T-helper 1 cell treated with Interleukin-12 subunit alpha and Interleukin-12 subunit beta and Interleukin-4 antibody, amounts not matched to agents 30 μg/mL and 1 μg/mL, for 36 hours (primary cell): ENCODE results near the gene SAYSD1.

ENCODE experiments used
- H3K27ac Mint-ChIP-seq: one replicate; pipeline ENCODE4 v1.8.0; 2021; ENCODE audit warnings: mild to moderate bottlenecking, mixed read lengths
- H3K27me3 Mint-ChIP-seq: one replicate; pipeline ENCODE4 v1.8.0; 2021; ENCODE audit warnings: low read depth, mixed read lengths
- H3K36me3 Mint-ChIP-seq: one replicate; pipeline ENCODE4 v1.8.0; 2021; ENCODE audit warnings: low read depth, mixed read lengths
- H3K4me1 Mint-ChIP-seq: one replicate; pipeline ENCODE4 v1.8.0; 2021; ENCODE audit warnings: low read depth, mixed read lengths
- H3K4me3 Mint-ChIP-seq: one replicate; pipeline ENCODE4 v1.8.0; 2021; ENCODE audit warnings: mild to moderate bottlenecking, moderate library complexity, mixed read lengths
- H3K9me3 Mint-ChIP-seq: one replicate; pipeline ENCODE4 v1.8.0; 2021; ENCODE audit warnings: mixed read lengths

The SAYSD1 gene

DNA sequence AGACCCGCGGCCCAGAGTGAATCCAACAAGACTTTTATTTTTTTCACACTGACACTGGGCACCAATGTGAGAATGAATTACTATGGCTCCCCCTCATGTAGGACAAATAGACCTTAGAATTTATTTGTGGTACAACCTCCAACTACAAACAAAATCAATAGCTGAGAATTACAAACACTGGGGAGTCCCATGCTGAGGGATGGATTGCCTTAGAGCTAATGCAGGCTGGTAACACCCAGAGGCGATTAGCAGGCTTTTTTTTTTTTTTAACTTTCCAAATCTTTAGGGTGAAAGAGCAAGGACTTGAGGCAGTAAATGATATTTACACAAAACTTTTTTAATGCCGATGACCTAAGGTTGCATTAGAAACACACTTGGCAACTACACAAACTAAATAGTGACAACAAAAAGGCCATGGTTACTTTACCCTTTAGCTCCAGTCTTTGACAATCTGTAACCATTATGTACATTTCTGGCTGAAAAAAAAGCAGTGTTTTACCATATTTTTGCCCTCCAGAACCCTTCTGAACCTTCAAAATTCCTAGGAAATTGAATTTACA, 21.8 kb downstream of the SAYSD1 start:
- Mint-ChIP-seq H3K27ac (no peak overlapping the region), H3K9me3 (no peaks in the 10 kb centered on the region), H3K27me3 (peaks cover 54% of the 10 kb centered on the region), H3K4me3 (no peak overlapping the region), H3K4me1 (no peaks in the 10 kb centered on the region), H3K36me3 (no peaks in the 10 kb centered on the region)

DNA sequence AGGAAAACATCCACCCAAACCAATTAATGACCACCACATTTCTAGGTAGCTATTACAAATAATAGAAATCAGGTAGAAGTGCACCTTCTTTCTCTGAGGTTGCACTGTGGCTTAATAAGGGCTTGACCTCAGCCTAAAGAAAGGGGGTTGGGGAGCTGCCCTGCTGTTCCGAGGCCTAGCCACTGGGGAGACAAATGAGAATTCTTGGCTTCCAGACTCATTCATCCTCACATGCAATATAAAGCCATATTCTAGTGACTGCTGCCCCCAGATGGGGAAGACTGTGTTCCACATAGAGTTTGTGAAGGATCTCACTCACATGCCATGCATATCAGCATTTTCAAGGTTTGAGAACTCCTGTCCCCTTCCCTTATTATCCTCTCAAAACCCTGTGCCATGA, 22.9 kb downstream of the SAYSD1 start:
- H3K4me1 Mint-ChIP-seq: no peaks in the 10 kb centered on the region
- H3K27ac Mint-ChIP-seq: no peak overlapping the region
- no peaks in the 10 kb centered on the region for H3K36me3 Mint-ChIP-seq
- H3K27me3 Mint-ChIP-seq: peaks cover 65% of the 10 kb centered on the region
- H3K4me3 Mint-ChIP-seq: no peak overlapping the region
- H3K9me3 Mint-ChIP-seq: no peaks in the 10 kb centered on the region

DNA sequence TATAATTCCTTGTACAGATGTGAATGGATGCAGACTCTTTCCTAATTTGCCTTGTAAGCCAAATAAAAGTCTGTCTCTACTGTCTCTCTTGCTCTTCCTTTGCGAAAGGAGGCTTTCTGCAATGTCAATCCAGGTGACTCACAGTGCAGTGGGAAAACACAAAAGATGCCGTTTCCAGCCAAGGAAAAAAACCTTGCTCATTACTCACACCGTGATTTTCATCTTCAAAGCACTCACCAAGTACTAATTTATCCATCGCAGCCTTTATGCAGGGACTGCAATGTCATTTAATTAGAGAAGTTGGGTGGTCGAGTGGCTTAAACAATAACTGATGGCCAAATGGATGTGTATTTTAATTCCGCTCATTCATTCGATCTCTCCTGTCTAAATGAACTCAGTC, 23.8 kb downstream of the SAYSD1 start:
- H3K4me3 Mint-ChIP-seq: no peak overlapping the region
- H3K4me1 Mint-ChIP-seq: peaks cover 7% of the 10 kb centered on the region
- H3K27me3 Mint-ChIP-seq: peaks cover 71% of the 10 kb centered on the region
- H3K9me3 Mint-ChIP-seq: no peaks in the 10 kb centered on the region
- H3K36me3 Mint-ChIP-seq: no peaks in the 10 kb centered on the region
- H3K27ac Mint-ChIP-seq: no peak overlapping the region

DNA sequence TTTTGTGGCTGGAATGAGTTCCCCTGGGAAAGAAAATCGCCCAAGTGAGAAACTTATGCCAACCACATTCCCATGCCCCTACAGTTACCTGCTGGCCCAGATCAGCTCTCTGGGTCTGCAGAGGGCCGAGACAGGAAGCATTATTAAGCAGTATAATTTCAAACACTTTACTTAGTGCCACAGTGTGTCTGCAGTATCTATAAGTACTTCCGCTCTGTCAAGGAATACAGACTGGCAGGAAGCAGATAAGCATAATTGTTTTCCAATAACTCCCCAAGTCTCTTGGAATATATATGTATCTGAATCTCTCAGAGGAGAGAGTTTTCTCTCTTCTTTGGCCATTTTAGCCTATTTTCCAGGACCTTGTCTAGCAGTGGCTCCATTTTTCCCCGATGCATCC, 24.9 kb downstream of the SAYSD1 start:
- H3K36me3 Mint-ChIP-seq: no peaks in the 10 kb centered on the region
- H3K4me1 Mint-ChIP-seq: peaks cover 12% of the 10 kb centered on the region
- no peaks in the 10 kb centered on the region for H3K9me3 Mint-ChIP-seq
- H3K27me3 Mint-ChIP-seq: peaks cover 75% of the 10 kb centered on the region
- H3K4me3 Mint-ChIP-seq: no peak overlapping the region
- H3K27ac Mint-ChIP-seq: no peak overlapping the region

DNA sequence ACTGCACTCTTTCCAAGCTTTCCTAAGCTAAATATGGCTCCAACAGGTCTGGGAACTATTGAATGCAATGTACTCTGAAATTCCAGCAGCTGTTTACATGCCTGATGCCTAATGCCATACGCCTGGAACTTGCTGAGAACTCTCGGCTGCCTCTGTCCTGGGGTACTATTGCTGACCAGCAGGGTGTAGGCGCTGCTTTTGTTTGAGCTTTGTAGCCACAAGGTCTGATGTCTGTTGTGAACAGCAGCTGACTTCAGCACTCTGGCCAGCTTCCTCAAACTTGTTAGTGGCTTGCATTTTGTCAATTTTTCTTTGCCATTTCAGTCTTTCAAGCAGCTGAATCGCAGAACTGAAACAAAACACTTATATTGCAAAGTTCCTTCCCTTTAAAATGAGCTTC, 26.7 kb downstream of the SAYSD1 start:
- Mint-ChIP-seq H3K27me3 (peaks cover 79% of the 10 kb centered on the region), H3K27ac (no peak overlapping the region), H3K4me3 (no peak overlapping the region), H3K36me3 (no peaks in the 10 kb centered on the region), H3K9me3 (no peaks in the 10 kb centered on the region), H3K4me1 (peaks cover 12% of the 10 kb centered on the region)

DNA sequence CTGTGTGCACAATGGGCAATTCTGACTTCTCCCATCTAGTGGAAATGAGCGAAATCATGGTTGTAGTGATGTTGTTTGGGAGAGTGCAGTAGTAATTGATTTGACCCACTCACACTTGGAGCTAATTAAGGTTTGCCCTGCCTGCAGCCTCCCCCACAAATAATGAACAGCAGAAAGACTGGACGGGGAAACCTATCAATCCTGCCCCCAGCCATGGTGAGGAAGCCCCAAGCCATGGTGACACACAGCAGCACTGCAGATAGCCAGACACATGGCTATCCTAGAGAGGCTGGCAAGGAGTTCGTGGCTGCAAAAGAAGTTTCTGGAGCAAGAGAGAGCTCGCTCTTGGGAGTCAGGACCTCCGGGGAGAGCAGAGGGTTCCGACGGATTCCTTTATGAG, 27.8 kb downstream of the SAYSD1 start:
- H3K27me3 Mint-ChIP-seq: peaks cover 76% of the 10 kb centered on the region
- H3K27ac Mint-ChIP-seq: no peak overlapping the region
- H3K9me3 Mint-ChIP-seq: no peaks in the 10 kb centered on the region
- H3K36me3 Mint-ChIP-seq: no peaks in the 10 kb centered on the region
- H3K4me3 Mint-ChIP-seq: no peak overlapping the region
- peaks cover 12% of the 10 kb centered on the region for H3K4me1 Mint-ChIP-seq

DNA sequence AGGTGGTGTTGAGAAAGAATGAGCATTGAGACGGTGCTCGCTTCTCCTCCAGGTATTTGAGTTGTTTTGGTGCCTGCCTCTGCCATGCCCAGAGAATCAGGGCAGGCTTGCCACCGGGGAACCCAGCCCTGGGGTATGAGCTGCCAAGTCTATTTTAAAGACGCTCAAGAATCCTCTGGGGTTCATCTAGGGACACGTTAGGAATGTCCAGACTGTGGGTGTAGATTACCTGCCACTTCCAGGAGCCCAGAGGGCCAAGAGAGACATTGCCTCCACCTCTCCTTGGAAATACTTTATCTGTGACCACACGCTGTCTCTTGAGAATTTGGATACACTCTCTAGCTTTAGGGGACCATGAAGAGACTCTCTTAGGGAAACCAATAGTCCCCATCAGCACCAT, 28.3 kb downstream of the SAYSD1 start:
- Mint-ChIP-seq H3K27ac (no peak overlapping the region), H3K4me1 (peaks cover 12% of the 10 kb centered on the region), H3K9me3 (no peaks in the 10 kb centered on the region), H3K27me3 (peaks cover 71% of the 10 kb centered on the region), H3K4me3 (no peak overlapping the region), H3K36me3 (no peaks in the 10 kb centered on the region)

DNA sequence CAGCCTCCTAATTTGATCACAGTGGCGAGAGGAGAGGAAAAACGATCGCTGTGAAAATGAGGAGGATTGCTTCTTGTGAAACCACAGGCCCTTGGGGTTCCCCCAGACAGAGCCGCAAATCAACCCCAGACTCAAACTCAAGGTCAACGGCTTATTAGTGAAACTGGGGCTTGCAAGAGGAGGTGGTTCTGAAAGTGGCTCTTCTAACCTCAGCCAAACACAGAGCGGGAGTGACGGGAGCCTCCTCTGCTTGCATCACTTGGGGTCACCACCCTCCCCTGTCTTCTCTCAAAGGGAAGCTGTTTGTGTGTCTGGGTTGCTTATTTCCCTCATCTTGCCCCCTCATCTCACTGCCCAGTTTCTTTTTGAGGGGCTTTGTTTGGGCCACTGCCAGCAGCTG, 28.7 kb downstream of the SAYSD1 start:
- Mint-ChIP-seq H3K4me1 (peaks cover 12% of the 10 kb centered on the region), H3K27me3 (peaks cover 67% of the 10 kb centered on the region), H3K4me3 (no peak overlapping the region), H3K27ac (no peak overlapping the region), H3K36me3 (no peaks in the 10 kb centered on the region), H3K9me3 (no peaks in the 10 kb centered on the region)

DNA sequence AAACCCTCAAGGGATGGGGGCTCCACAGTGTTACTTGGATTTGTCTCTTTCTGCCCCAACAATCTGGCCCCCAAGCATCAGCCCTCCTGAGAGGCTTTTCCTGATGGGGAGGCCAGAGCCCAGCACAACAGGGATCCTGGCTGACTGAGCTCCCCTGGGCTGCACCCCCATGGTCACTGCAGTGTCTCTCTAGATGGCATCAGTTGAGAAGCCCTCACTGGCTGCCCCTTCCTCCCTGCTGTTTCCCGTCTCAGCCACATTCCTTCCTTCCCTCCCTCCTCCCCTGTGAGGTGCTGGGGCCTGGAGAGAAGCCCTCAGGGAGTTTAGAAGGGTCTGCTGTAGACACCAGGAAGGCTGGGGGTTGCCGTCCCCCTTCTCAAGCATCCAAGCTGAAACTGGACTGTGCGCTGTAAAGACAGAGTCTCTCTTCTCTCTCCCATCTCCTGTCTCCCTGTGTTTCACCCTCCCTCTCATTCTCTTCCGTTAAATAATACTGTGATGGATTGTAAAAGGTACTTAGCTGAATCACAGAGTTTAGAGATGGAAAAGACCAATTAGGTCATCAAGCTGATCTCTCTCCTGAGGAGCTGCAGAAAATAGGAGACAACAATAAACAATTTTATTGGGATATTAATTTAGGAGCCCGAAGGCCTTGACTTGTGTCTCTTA, 29.7 kb downstream of the SAYSD1 start:
- no peak overlapping the region for H3K4me3 Mint-ChIP-seq
- no peak overlapping the region for H3K27ac Mint-ChIP-seq
- H3K27me3 Mint-ChIP-seq: peaks cover 59% of the 10 kb centered on the region

DNA sequence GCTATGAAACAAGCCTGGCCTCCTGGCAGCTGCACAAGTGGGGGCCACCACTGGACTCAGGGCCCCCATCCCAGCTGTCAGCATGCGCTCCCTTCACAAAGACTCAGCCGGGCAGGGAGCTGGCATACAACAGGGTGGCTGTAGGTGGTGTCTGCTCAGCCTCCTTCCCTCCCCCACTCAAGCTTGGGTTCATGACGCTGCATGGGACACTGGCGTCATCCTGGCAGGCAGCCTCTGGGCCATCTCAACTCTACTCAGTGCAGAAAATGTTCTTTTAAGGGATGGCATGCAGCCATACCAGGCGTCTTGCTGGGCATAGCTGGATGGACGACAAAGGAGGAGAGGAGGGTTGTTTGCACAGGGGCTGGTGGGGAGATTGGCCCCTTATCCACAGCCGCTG, 30.5 kb downstream of the SAYSD1 start:
- peaks cover 52% of the 10 kb centered on the region for H3K27me3 Mint-ChIP-seq

More for the DNA sequence above, 29.7 kb downstream of the SAYSD1 start:
- Mint-ChIP-seq H3K9me3 (no peaks in the 10 kb centered on the region), H3K4me1 (peaks cover 12% of the 10 kb centered on the region), H3K36me3 (no peaks in the 10 kb centered on the region)

DNA sequence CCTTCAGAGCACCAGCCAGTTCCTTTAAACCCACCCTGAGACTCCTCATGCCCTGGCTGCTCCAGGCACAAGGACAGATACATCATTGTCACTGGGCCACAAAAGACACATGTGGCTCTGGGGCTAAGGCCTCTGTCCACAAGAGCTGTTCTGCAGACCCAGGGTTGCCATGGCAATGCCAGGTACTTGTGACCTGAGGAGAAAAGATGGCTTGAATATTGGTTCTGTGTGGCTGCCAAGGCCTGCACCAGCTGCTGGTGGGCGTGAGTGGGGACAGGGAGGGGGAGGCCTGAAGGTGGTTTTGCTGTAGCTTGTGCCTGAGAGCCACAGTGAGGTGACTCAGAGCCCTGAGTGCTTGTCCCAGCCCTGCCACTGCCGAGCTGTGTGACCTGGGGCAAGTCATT, 31.8 kb downstream of the SAYSD1 start:
- H3K27ac Mint-ChIP-seq: no peak overlapping the region
- no peaks in the 10 kb centered on the region for H3K9me3 Mint-ChIP-seq
- H3K36me3 Mint-ChIP-seq: no peaks in the 10 kb centered on the region
- peaks cover 39% of the 10 kb centered on the region for H3K27me3 Mint-ChIP-seq
- H3K4me3 Mint-ChIP-seq: no peak overlapping the region
- peaks cover 12% of the 10 kb centered on the region for H3K4me1 Mint-ChIP-seq

More for the DNA sequence above, 30.5 kb downstream of the SAYSD1 start:
- H3K27ac Mint-ChIP-seq: no peak overlapping the region
- H3K4me1 Mint-ChIP-seq: peaks cover 12% of the 10 kb centered on the region
- no peaks in the 10 kb centered on the region for H3K9me3 Mint-ChIP-seq
- H3K36me3 Mint-ChIP-seq: no peaks in the 10 kb centered on the region
- no peak overlapping the region for H3K4me3 Mint-ChIP-seq

DNA sequence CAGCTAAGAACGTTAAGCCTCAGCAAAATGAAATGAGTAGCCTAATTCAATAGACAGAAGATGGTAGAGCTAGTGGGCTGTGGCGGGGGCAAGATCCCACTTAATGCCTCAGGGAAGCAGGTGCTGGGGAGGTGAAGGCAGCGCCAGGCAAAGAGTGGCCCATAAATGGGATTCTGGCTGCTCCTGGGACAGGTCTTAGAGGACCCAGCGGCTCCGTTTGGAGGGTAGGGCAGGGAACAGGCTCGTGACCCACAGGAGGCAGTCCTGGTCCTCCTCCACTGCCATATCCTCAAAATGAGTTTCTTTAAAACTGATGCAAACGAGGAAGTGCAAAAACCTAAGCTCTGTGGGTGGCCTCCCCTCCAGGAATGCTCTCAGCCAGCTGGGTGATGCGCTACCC, 32.7 kb downstream of the SAYSD1 start:
- Mint-ChIP-seq H3K27ac (no peak overlapping the region), H3K36me3 (no peaks in the 10 kb centered on the region), H3K4me3 (no peak overlapping the region), H3K4me1 (peaks cover 12% of the 10 kb centered on the region), H3K9me3 (no peaks in the 10 kb centered on the region), H3K27me3 (peaks cover 30% of the 10 kb centered on the region)

DNA sequence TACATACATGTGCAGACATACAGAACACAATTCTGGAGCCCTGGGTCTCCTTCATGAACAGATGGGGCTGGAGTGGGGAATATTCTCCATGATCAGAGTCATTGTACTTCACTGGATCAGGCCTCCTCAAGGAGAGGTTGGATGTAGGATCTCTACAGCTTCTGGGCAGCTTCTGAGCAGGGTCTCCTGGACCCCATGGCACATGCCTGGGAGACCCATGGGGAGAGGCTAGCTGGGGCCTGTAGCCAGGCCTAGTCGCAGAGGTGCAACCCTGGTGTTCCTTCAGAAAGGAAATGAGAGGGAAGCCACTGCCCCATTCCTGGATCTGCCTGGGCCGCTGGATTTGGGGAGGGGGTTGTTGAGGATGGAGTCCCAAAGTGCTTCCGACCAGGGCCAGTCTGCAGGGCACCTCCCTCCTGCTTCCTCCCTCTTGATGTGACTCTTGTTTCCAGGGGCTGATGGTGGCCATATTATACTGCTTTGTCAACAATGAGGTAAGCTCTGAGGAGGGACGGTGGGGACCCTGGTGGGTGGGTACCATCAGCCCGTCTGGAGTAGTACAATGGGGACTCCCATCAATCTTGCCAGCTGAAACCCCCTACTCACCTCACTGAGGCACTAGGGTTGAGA, 34.6 kb downstream of the SAYSD1 start:
- Mint-ChIP-seq H3K4me3 (no peak overlapping the region), H3K27me3 (peaks cover 16% of the 10 kb centered on the region), H3K4me1 (peaks cover 3% of the 10 kb centered on the region), H3K36me3 (no peaks in the 10 kb centered on the region), H3K27ac (no peak overlapping the region), H3K9me3 (no peaks in the 10 kb centered on the region)

DNA sequence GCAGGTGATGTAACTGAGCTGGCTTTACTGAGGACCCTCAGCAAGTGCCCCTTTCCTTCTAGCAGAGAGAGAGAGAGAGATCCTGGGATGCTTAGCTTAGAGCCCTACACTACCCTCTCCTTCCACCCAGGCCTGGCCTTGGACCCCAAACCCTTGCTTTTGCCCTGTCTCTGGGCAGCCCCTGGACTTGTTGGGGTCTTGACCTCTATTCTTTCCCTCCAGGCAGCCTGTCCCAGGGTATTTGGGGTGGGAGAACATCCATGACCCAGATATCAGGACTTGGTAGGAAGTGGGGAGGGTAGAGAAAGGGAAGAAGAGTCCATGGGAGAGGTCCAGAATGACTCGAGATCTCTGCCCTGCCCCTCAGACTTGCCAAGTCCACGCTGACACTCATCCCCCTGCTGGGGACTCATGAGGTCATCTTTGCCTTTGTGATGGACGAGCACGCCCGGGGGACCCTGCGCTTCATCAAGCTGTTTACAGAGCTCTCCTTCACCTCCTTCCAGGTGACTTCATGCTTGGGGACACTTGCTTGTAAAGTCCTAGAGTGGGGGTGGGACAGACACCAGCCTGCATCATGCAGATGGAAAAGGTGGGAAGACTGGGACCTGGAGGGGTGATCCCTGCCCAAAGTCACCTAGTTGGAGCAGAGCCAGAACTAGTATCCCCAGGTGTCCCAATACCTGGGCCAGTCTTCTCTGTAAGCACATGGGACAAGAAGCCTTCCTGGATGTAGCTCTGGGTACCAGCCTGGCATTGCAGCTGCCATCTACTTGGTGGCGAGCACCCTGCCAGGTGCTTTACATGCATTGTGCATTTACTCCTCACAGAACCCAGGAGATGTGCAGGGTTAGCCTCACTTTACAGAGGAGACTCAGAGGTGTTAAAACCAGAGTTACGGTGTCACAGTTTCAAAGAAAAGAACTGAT, 35.5 kb downstream of the SAYSD1 start:
- peaks cover 3% of the 10 kb centered on the region for H3K4me1 Mint-ChIP-seq
- no peaks in the 10 kb centered on the region for H3K36me3 Mint-ChIP-seq
- no peak overlapping the region for H3K4me3 Mint-ChIP-seq
- H3K27me3 Mint-ChIP-seq: peaks cover 12% of the 10 kb centered on the region
- no peak overlapping the region for H3K27ac Mint-ChIP-seq
- no peaks in the 10 kb centered on the region for H3K9me3 Mint-ChIP-seq
